ENCODE measurements around the gene KLHL29.

Gene KLHL29

GRCh38 chr2:23685181-23685580 is 300.2 kb downstream of the KLHL29 start:
- Histone ChIP-seq H3K4me1 (ENCODE audit: insufficient read depth, low read length) (no peaks in the 10 kb centered on the region), H3K9ac (ENCODE audit: low read depth, low read length) (no peak overlapping the region), H3K36me3 (ENCODE audit: insufficient read depth, low read length) (no peaks in the 10 kb centered on the region), H3K9me3 (ENCODE audit: insufficient read depth, low read length, severe bottlenecking) (no peaks in the 10 kb centered on the region), H3K4me3 (ENCODE audit: low read depth in 1 of 2, low read length in 2 of 2) (no peak overlapping the region), H3K4me2 (ENCODE audit: insufficient read depth, low read length) (no peak overlapping the region), H4K20me1 (ENCODE audit: insufficient read depth, low read length) (no peaks in the 10 kb centered on the region; the same call in 1 of the 2 replicates), H3K27ac (ENCODE audit: low read length) (no peak overlapping the region), H3K27me3 (ENCODE audit: insufficient read depth, low read length, poor library complexity) (no peaks in the 10 kb centered on the region), H2AFZ (ENCODE audit: low read depth, low read length) (no peak overlapping the region), H3K79me2 (ENCODE audit: insufficient read depth, low read length) (no peaks in the 10 kb centered on the region)
- DNase-seq (no peak), ATAC-seq (ENCODE audit: insufficient read depth, low read depth) (no peak)
- TF ChIP-seq EZH2 (IDR thresholded peaks at IDR 0.05; ENCODE audit: borderline replicate concordance, low read depth, low read length, severe bottlenecking) (no peak), CTCF (IDR thresholded peaks at IDR 0.05; ENCODE audit: borderline replicate concordance, extremely low read depth, low read length, poor library complexity, severe bottlenecking) (no peak)

- TF ChIP-seq CTCF (IDR thresholded peaks at IDR 0.05; ENCODE audit: borderline replicate concordance, extremely low read depth, low read length, poor library complexity, severe bottlenecking): no peak
- no peak for TF ChIP-seq EZH2 (IDR thresholded peaks at IDR 0.05; ENCODE audit: borderline replicate concordance, low read depth, low read length, severe bottlenecking)
- no peak overlapping the region for H3K9ac ChIP-seq (ENCODE audit: low read depth, low read length)
- H3K4me1 ChIP-seq (ENCODE audit: insufficient read depth, low read length): no peaks in the 10 kb centered on the region
- no peak for DNase-seq
- H3K27me3 ChIP-seq (ENCODE audit: insufficient read depth, low read length, poor library complexity): no peaks in the 10 kb centered on the region
- H3K79me2 ChIP-seq (ENCODE audit: insufficient read depth, low read length): no peaks in the 10 kb centered on the region
- ATAC-seq (ENCODE audit: insufficient read depth, low read depth): no peak
- H4K20me1 ChIP-seq (ENCODE audit: insufficient read depth, low read length): no peaks in the 10 kb centered on the region; the same call in 1 of the 2 replicates
- no peak overlapping the region for H3K4me3 ChIP-seq (ENCODE audit: low read depth in 1 of 2, low read length in 2 of 2)
- H3K4me2 ChIP-seq (ENCODE audit: insufficient read depth, low read length): no peak overlapping the region
- no peak overlapping the region for H3K27ac ChIP-seq (ENCODE audit: low read length)
- H2AFZ ChIP-seq (ENCODE audit: low read depth, low read length): no peak overlapping the region
- no peaks in the 10 kb centered on the region for H3K36me3 ChIP-seq (ENCODE audit: insufficient read depth, low read length)
- no peaks in the 10 kb centered on the region for H3K9me3 ChIP-seq (ENCODE audit: insufficient read depth, low read length, severe bottlenecking)
These were observed 300.7 kb downstream of the KLHL29 start for GRCh38 chr2:23685706-23686105.

GRCh38 chr2:23686405-23687029 is 301.5 kb downstream of the KLHL29 start:
- no peaks in the 10 kb centered on the region for H3K27me3 ChIP-seq (ENCODE audit: insufficient read depth, low read length, poor library complexity)
- no peak overlapping the region for H3K4me3 ChIP-seq (ENCODE audit: low read depth in 1 of 2, low read length in 2 of 2)
- no peak overlapping the region for H3K9ac ChIP-seq (ENCODE audit: low read depth, low read length)
- no peak for TF ChIP-seq CTCF (IDR thresholded peaks at IDR 0.05; ENCODE audit: borderline replicate concordance, extremely low read depth, low read length, poor library complexity, severe bottlenecking)
- no peak for TF ChIP-seq EZH2 (IDR thresholded peaks at IDR 0.05; ENCODE audit: borderline replicate concordance, low read depth, low read length, severe bottlenecking)
- no peak overlapping the region for H3K27ac ChIP-seq (ENCODE audit: low read length)
- no peaks in the 10 kb centered on the region for H3K79me2 ChIP-seq (ENCODE audit: insufficient read depth, low read length)
- H2AFZ ChIP-seq (ENCODE audit: low read depth, low read length): no peak overlapping the region
- no peak for DNase-seq
- ATAC-seq (ENCODE audit: insufficient read depth, low read depth): no peak
- H3K9me3 ChIP-seq (ENCODE audit: insufficient read depth, low read length, severe bottlenecking): no peaks in the 10 kb centered on the region
- no peak overlapping the region for H3K4me2 ChIP-seq (ENCODE audit: insufficient read depth, low read length)
- no peaks in the 10 kb centered on the region for H3K36me3 ChIP-seq (ENCODE audit: insufficient read depth, low read length)
- H4K20me1 ChIP-seq (ENCODE audit: insufficient read depth, low read length): no peaks in the 10 kb centered on the region; the same call in 1 of the 2 replicates
- no peaks in the 10 kb centered on the region for H3K4me1 ChIP-seq (ENCODE audit: insufficient read depth, low read length)

Measured in DND-41 (cell line).